CD4-positive, alpha-beta memory T cell (primary cell): Measurements from ENCODE around the gene RTP3. TPM values are rescaled to one million over a fixed set of nuclear protein-coding genes. Genes with fewer than 3 reads are reported as not detected.
"Not testable (repeated sequence)": the region's sequence is repeated elsewhere in the genome, so short reads cannot be mapped to it uniquely, and the experiment has no call there.

Experiments
- CTCF ChIA-PET: fragments of 350-600 bp; sonication (Branson Sonifier 250); formaldehyde crosslinking; loops from one replicate; lab custom pipeline; 2021; ENCODE audit warnings: inconsistent platforms; ENCODE audit not compliant: partially characterized antibody; lab: Charles Lee
- POLR2A ChIA-PET: fragments of 350-600 bp; sonication (Branson Sonifier 250); formaldehyde crosslinking; loops from one replicate; lab custom pipeline; 2021; ENCODE audit not compliant: partially characterized antibody; lab: Charles Lee
- DNase-seq, 5 donors: peaks; one replicate each; pipeline versions ENCODE4 v3.0.0 to v3.0.0-alpha.2; 2020 to 2022; ENCODE audit warnings: mixed read lengths in 1 of 5
- H3K27ac ChIP-seq: one replicate; pipeline ENCODE4 v1.7.0; 2013; ENCODE audit warnings: low read depth, low read length
- H3K27me3 ChIP-seq: 2 replicates; pipeline ENCODE4 v1.7.0; 2013; ENCODE audit warnings: mild to moderate bottlenecking, low read length, moderate library complexity; ENCODE audit not compliant: insufficient read depth
- H3K36me3 ChIP-seq: 2 replicates; pipeline ENCODE4 v1.7.0; 2013; ENCODE audit warnings: mild to moderate bottlenecking, low read length, moderate library complexity; ENCODE audit not compliant: insufficient read depth
- H3K4me1 ChIP-seq: 2 replicates; pipeline ENCODE4 v1.7.0; 2013; ENCODE audit warnings: mild to moderate bottlenecking, low read length, moderate library complexity; ENCODE audit not compliant: insufficient read depth
- H3K4me3 ChIP-seq, 2 donors: one replicate each; pipeline ENCODE4 v1.7.0; 2013; ENCODE audit warnings: low read length in 2 of 2, mild to moderate bottlenecking in 1 of 2
- H3K9me3 ChIP-seq, 2 donors: one replicate each; pipeline ENCODE4 v1.7.0; 2013; ENCODE audit warnings: low read length in 2 of 2, control low read depth in 1 of 2; ENCODE audit not compliant: control insufficient read depth in 1 of 2
- H3K27ac Mint-ChIP-seq, 7 donors: one replicate each; pipeline ENCODE4 v1.8.0; 2020 to 2021; ENCODE audit warnings: mixed read lengths in 7 of 7, mild to moderate bottlenecking in 6 of 7, inconsistent platforms in 3 of 7, moderate library complexity in 3 of 7
- H3K27me3 Mint-ChIP-seq, 2 donors: one replicate each; pipeline ENCODE4 v1.8.0; 2020 to 2021; ENCODE audit warnings: mixed read lengths in 2 of 2
- H3K36me3 Mint-ChIP-seq, 2 donors: one replicate each; pipeline ENCODE4 v1.8.0; 2020 to 2021; ENCODE audit warnings: mixed read lengths in 2 of 2, inconsistent platforms in 1 of 2, mild to moderate bottlenecking in 1 of 2
- H3K4me1 Mint-ChIP-seq, 4 donors: one replicate each; pipeline ENCODE4 v1.8.0; 2020 to 2021; ENCODE audit warnings: mixed read lengths in 4 of 4, mild to moderate bottlenecking in 1 of 4
- H3K4me3 Mint-ChIP-seq, 8 donors: one replicate each; pipeline ENCODE4 v1.8.0; 2020 to 2021; ENCODE audit warnings: mixed read lengths in 8 of 8, mild to moderate bottlenecking in 7 of 8, moderate library complexity in 6 of 8, inconsistent platforms in 3 of 8
- H3K9me3 Mint-ChIP-seq, 8 donors: one replicate each; pipeline ENCODE4 v1.8.0; 2020 to 2021; ENCODE audit warnings: mixed read lengths in 8 of 8, mild to moderate bottlenecking in 5 of 8, inconsistent platforms in 3 of 8, moderate library complexity in 1 of 8
- intact Hi-C: fragments of 100-400 bp; cut with micrococcal nuclease; formaldehyde crosslinking; loops from one replicate; pipeline ENCODE4 v1.15.1; 2023
- polyA plus RNA-seq, 2 donors: library from polyadenylated mRNA; unstranded; fragments of 300-500 nt; fragmentation: Illumina TruSeq; gene quantifications; one replicate each; pipeline ENCODE4 v1.2.3, GENCODE V29; 2021
- total RNA-seq, 2 experiments: library from RNA; stranded (reverse); gene quantifications; one replicate each; pipeline ENCODE4 v1.2.3, GENCODE V29; 2021

The RTP3 gene
- total and polyA plus RNA-seq, 4 experiments from 2014 or later: not detected

GRCh38 chr3:46491089-46492070 is 6.4 kb upstream of the RTP3 start:
- H3K27me3 ChIP-seq: no peaks in the 10 kb centered on the region
- Mint-ChIP-seq H3K4me3 (no peak overlapping the region), H3K4me1 (peaks cover 5 to 17% (median 14%) of the 10 kb centered on the region in 4 donors), H3K27me3 (no peaks in the 10 kb centered on the region), H3K36me3 (no peaks in the 10 kb centered on the region), H3K27ac (peak overlapping the region in 1 of 7 donors; percentile 52), H3K9me3 (no peaks in the 10 kb centered on the region)
- intact Hi-C loops: no loop called here
- peaks cover 22% of the 10 kb centered on the region for H3K4me1 ChIP-seq
- CTCF ChIA-PET: interaction anchor here (1.6 to 12.2 kb wide), 5 partner anchors 48 to 140 kb away, joined by 5 to 331 read pairs (median 118); no protein-coding TSS in a partner anchor
- H3K9me3 ChIP-seq: no peaks in the 10 kb centered on the region
- no peak overlapping the region for H3K27ac ChIP-seq
- H3K4me3 ChIP-seq: no peak overlapping the region
- DNase-seq: no peak
- POLR2A ChIA-PET: interaction anchor here (3.4 kb wide), 1 partner anchor 68 kb away, joined by 59 read pairs; no protein-coding TSS in a partner anchor
- no peaks in the 10 kb centered on the region for H3K36me3 ChIP-seq

- H3K36me3 ChIP-seq: no peaks in the 10 kb centered on the region
- Mint-ChIP-seq H3K27me3 (no peaks in the 10 kb centered on the region), H3K4me3 (no peak overlapping the region), H3K27ac (peak overlapping the region in 2 of 7 donors; percentile 38 to 70), H3K36me3 (no peaks in the 10 kb centered on the region), H3K9me3 (no peaks in the 10 kb centered on the region), H3K4me1 (peaks cover 7 to 30% (median 18%) of the 10 kb centered on the region in 4 donors)
- intact Hi-C loops: no loop called here
- POLR2A ChIA-PET: interaction anchor here (0.7 to 1.4 kb wide), 2 partner anchors 46 to 65 kb away, joined by 3 to 4 read pairs; no protein-coding TSS in a partner anchor
- H3K27ac ChIP-seq: no peak overlapping the region
- H3K4me1 ChIP-seq: peaks cover 31% of the 10 kb centered on the region
- no peaks in the 10 kb centered on the region for H3K27me3 ChIP-seq
- no peak for DNase-seq
- no peak overlapping the region for H3K4me3 ChIP-seq
- H3K9me3 ChIP-seq: no peaks in the 10 kb centered on the region
- CTCF ChIA-PET: interaction anchor here (0.6 to 12.2 kb wide), 5 partner anchors 42 to 833 kb away, joined by 3 to 331 read pairs (median 4); no protein-coding TSS in a partner anchor
These were observed 4.8 kb upstream of the RTP3 start for GRCh38 chr3:46492890-46493547.

GRCh38 chr3:46494491-46494890 is 3.3 kb upstream of the RTP3 start:
- H3K27ac Mint-ChIP-seq, H3K27me3 Mint-ChIP-seq, H3K4me3 Mint-ChIP-seq, H3K9me3 Mint-ChIP-seq, H3K27me3 ChIP-seq, H3K4me3 ChIP-seq, H3K27ac ChIP-seq, H3K36me3 Mint-ChIP-seq, H3K9me3 ChIP-seq, H3K36me3 ChIP-seq, intact Hi-C loops, DNase-seq, POLR2A ChIA-PET: not testable (repeated sequence)
- CTCF ChIA-PET: interaction anchor here (12.2 kb wide), 1 partner anchor 65 kb away, joined by 331 read pairs; no protein-coding TSS in a partner anchor
- peaks cover 2 to 19% (median 9%) of the 10 kb centered on the region in 4 donors for H3K4me1 Mint-ChIP-seq
- peaks cover 23% of the 10 kb centered on the region for H3K4me1 ChIP-seq

GRCh38 chr3:46495901-46496456 is 1.8 kb upstream of the RTP3 start:
- CTCF ChIA-PET: interaction anchor here (0.9 to 5.7 kb wide), 8 partner anchors 7 to 134 kb away, joined by 3 to 110 read pairs (median 20); no protein-coding TSS in a partner anchor

GRCh38 chr3:46496746-46497555 is 825 bp upstream of the RTP3 start:
- no peak overlapping the region for H3K4me3 ChIP-seq
- no peak overlapping the region for H3K27ac ChIP-seq
- peak in 4 of 5 donors; percentile 26 to 40 (median 30) for DNase-seq
- H3K36me3 ChIP-seq: no peaks in the 10 kb centered on the region
- no peaks in the 10 kb centered on the region for H3K27me3 ChIP-seq
- H3K36me3 Mint-ChIP-seq: no peaks in the 10 kb centered on the region
- POLR2A ChIA-PET: interaction anchor here (1.1 to 1.4 kb wide), 2 partner anchors 41 to 61 kb away, joined by 4 to 11 read pairs; no protein-coding TSS in a partner anchor
- peaks cover 2 to 13% (median 5%) of the 10 kb centered on the region in 4 donors for H3K4me1 Mint-ChIP-seq
- no peaks in the 10 kb centered on the region for H3K9me3 ChIP-seq
- CTCF ChIA-PET: interaction anchor here (0.9 to 5.7 kb wide), 9 partner anchors 8 to 133 kb away, joined by 3 to 110 read pairs (median 11); no protein-coding TSS in a partner anchor
- no peak overlapping the region for H3K4me3 Mint-ChIP-seq
- intact Hi-C loops: loop anchor here (1.0 kb wide), 1 partner anchor 61 kb away; no protein-coding TSS in a partner anchor
- H3K27me3 Mint-ChIP-seq: no peaks in the 10 kb centered on the region
- peaks cover 10% of the 10 kb centered on the region for H3K4me1 ChIP-seq
- H3K27ac Mint-ChIP-seq: peak overlapping the region in 1 of 7 donors; percentile 84
- no peaks in the 10 kb centered on the region for H3K9me3 Mint-ChIP-seq

More at GRCh38 chr3:46495901-46496456, 1.8 kb upstream of the RTP3 start:
- no peak overlapping the region for H3K4me3 Mint-ChIP-seq
- no peak for DNase-seq
- no peak overlapping the region for H3K27ac Mint-ChIP-seq
- H3K27me3 ChIP-seq: no peaks in the 10 kb centered on the region
- peaks cover 11% of the 10 kb centered on the region for H3K4me1 ChIP-seq
- H3K36me3 ChIP-seq: no peaks in the 10 kb centered on the region
- H3K9me3 ChIP-seq: no peaks in the 10 kb centered on the region
- no peaks in the 10 kb centered on the region for H3K36me3 Mint-ChIP-seq
- H3K9me3 Mint-ChIP-seq: no peaks in the 10 kb centered on the region
- no peaks in the 10 kb centered on the region for H3K27me3 Mint-ChIP-seq
- POLR2A ChIA-PET: interaction anchor here (1.4 kb wide), 1 partner anchor 42 kb away, joined by 11 read pairs; no protein-coding TSS in a partner anchor
- no peak overlapping the region for H3K27ac ChIP-seq
- peaks cover 2 to 13% (median 6%) of the 10 kb centered on the region in 4 donors for H3K4me1 Mint-ChIP-seq
- intact Hi-C loops: loop anchor here (1.0 kb wide), 1 partner anchor 62 kb away; no protein-coding TSS in a partner anchor
- no peak overlapping the region for H3K4me3 ChIP-seq

GRCh38 chr3:46498916-46499519 is 1.2 kb downstream of the RTP3 start:
- H3K27ac Mint-ChIP-seq: peak overlapping the region in 1 of 7 donors; percentile 52
- no peaks in the 10 kb centered on the region for H3K36me3 ChIP-seq
- no peak overlapping the region for H3K4me3 Mint-ChIP-seq
- DNase-seq: no peak
- CTCF ChIA-PET: interaction anchor here (0.8 to 5.7 kb wide), 6 partner anchors 10 to 131 kb away, joined by 3 to 110 read pairs (median 22); no protein-coding TSS in a partner anchor
- H3K4me3 ChIP-seq: no peak overlapping the region
- H3K27me3 Mint-ChIP-seq: no peaks in the 10 kb centered on the region
- peaks cover 0 to 1% (median 0%) of the 10 kb centered on the region in 8 donors for H3K9me3 Mint-ChIP-seq
- POLR2A ChIA-PET: no interaction called here
- H3K9me3 ChIP-seq: no peaks in the 10 kb centered on the region
- no peaks in the 10 kb centered on the region for H3K36me3 Mint-ChIP-seq
- H3K27ac ChIP-seq: no peak overlapping the region
- peaks cover 10% of the 10 kb centered on the region for H3K4me1 ChIP-seq
- no peaks in the 10 kb centered on the region for H3K27me3 ChIP-seq
- intact Hi-C loops: no loop called here
- peaks cover 2 to 13% (median 5%) of the 10 kb centered on the region in 4 donors for H3K4me1 Mint-ChIP-seq
